IgD-negative memory B cell (primary cell): ENCODE measurements around the gene VEPH1. TPM values are rescaled to one million over a fixed set of nuclear protein-coding genes. Genes with fewer than 3 reads are reported as not detected.

Experiments used
- H3K27ac Mint-ChIP-seq, 3 donors: one replicate each; pipeline ENCODE4 v1.8.0; 2020 to 2022; ENCODE audit warnings: mild to moderate bottlenecking in 3 of 3, mixed read lengths in 3 of 3, moderate library complexity in 1 of 3
- H3K27me3 Mint-ChIP-seq: one replicate; pipeline ENCODE4 v1.8.0; 2021; ENCODE audit warnings: mixed read lengths
- H3K36me3 Mint-ChIP-seq: one replicate; pipeline ENCODE4 v1.8.0; 2020; ENCODE audit warnings: mild to moderate bottlenecking, mixed read lengths
- H3K4me1 Mint-ChIP-seq, 3 donors: one replicate each; pipeline ENCODE4 v1.8.0; 2020 to 2022; ENCODE audit warnings: mixed read lengths in 3 of 3, mild to moderate bottlenecking in 1 of 3
- H3K4me3 Mint-ChIP-seq, 4 donors: one replicate each; pipeline ENCODE4 v1.8.0; 2020 to 2022; ENCODE audit warnings: mild to moderate bottlenecking in 4 of 4, mixed read lengths in 4 of 4, moderate library complexity in 3 of 4
- H3K9me3 Mint-ChIP-seq, 3 donors: one replicate each; pipeline ENCODE4 v1.8.0; 2020 to 2021; ENCODE audit warnings: mixed read lengths in 3 of 3, mild to moderate bottlenecking in 1 of 3
- polyA plus RNA-seq: library from polyadenylated mRNA; unstranded; fragments of 300-500 nt; fragmentation: Illumina TruSeq; gene quantifications from one replicate; pipeline ENCODE4 v1.2.3, GENCODE V29; 2021

The VEPH1 gene
- polyA plus RNA-seq, 1 donor from 2014 or later, result not detected

GRCh38 chr3:157410945-157411344 lies 92.3 kb downstream of the VEPH1 start:
- Mint-ChIP-seq H3K27ac (no peak overlapping the region), H3K4me3 (no peak overlapping the region), H3K36me3 (no peaks in the 10 kb centered on the region), H3K9me3 (peaks cover 0 to 2% (median 0%) of the 10 kb centered on the region in 3 donors), H3K27me3 (peaks cover 4% of the 10 kb centered on the region), H3K4me1 (no peaks in the 10 kb centered on the region)

GRCh38 chr3:157409516-157409915 lies 93.7 kb downstream of the VEPH1 start:
- Mint-ChIP-seq H3K9me3 (peaks cover 0 to 2% (median 0%) of the 10 kb centered on the region in 3 donors), H3K36me3 (no peaks in the 10 kb centered on the region), H3K4me3 (no peak overlapping the region), H3K27ac (no peak overlapping the region), H3K27me3 (peaks cover 4% of the 10 kb centered on the region), H3K4me1 (no peaks in the 10 kb centered on the region)

DNA sequence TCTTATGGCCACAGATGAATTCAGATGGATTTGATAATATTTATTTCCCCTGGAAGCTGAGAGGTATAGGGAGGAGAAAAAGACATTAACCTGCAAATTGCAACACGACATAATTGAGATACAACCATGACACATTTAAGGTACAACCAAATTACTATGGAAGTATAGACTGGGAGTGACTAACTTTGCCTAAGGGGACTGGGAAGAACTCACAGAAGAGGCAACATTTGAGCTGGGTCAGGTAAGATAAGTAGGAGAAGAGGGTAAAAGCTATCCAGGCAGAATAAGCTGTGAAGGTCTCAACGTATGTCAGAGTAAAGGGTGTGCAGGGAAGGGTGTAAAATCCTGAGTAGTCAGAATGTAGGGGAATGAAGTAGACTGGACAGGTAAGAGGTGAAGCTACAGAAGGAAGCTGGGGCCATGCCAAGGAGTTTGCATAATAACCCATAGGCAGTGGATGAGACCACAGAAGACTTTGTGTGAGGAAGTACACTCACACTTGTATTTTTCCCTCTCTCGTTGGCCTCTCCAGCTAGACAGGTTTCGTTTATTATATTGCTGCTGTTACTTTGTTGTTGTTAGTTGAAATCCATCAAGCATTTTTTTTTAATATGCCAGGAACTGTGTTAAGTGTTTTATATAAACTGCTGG lies 94.6 kb downstream of the VEPH1 start:
- peaks cover 4% of the 10 kb centered on the region for H3K27me3 Mint-ChIP-seq
- H3K9me3 Mint-ChIP-seq, result peaks cover 0 to 2% (median 0%) of the 10 kb centered on the region in 3 donors
- H3K27ac Mint-ChIP-seq, result no peak overlapping the region
- H3K36me3 Mint-ChIP-seq, result no peaks in the 10 kb centered on the region
- H3K4me3 Mint-ChIP-seq, result no peak overlapping the region
- no peaks in the 10 kb centered on the region for H3K4me1 Mint-ChIP-seq

- Mint-ChIP-seq H3K27me3 (peaks cover 2% of the 10 kb centered on the region), H3K4me3 (no peak overlapping the region), H3K4me1 (no peaks in the 10 kb centered on the region), H3K9me3 (peaks cover 0 to 2% (median 0%) of the 10 kb centered on the region in 3 donors), H3K27ac (no peak overlapping the region), H3K36me3 (no peaks in the 10 kb centered on the region)
Measured at GRCh38 chr3:157407769-157408168, 95.4 kb downstream of the VEPH1 start.

DNA sequence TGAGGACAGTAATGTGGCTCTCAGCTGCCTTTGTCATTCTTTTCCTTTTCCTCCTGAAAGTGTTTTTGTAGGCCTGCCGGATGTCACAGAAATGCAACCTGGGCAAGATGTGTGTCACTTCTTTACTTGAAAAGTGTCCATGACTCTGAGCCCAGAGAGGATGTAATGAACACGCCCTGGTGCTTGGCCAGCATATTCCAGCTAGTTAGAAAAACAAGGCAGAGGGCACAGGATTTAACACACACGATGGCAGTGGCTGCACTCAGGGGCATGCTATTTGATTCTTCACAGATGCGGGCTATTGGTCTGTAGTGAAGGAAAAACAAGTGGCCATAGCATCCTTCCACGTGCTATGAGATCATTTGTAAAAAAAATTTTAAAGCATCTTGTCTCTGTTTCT lies 96.8 kb downstream of the VEPH1 start:
- Mint-ChIP-seq H3K27ac (peak overlapping the region in 1 of 3 donors; percentile 7), H3K27me3 (peaks cover 2% of the 10 kb centered on the region), H3K9me3 (peaks cover 0 to 2% (median 0%) of the 10 kb centered on the region in 3 donors), H3K4me3 (no peak overlapping the region), H3K36me3 (no peaks in the 10 kb centered on the region), H3K4me1 (no peaks in the 10 kb centered on the region)

DNA sequence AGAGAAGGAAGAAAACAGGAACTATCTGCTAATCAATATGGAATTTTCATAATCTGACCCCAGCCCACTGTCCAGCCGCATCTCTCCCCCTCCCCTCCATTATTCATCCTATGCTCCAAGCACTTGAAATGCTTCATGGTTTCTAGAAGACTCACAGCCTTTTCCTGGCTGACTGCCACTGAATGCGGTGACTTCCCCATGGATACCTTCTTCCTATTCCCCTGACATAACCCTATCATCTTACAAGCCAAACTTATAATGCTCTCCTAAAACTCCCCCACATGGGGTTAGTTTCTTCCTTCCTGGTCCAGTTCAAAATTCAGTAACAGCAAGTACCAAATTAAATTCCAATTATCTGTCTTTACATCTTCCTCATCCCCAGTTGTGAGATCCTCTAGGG lies 97.8 kb downstream of the VEPH1 start:
- peaks cover 0 to 2% (median 0%) of the 10 kb centered on the region in 3 donors for H3K9me3 Mint-ChIP-seq
- no peaks in the 10 kb centered on the region for H3K36me3 Mint-ChIP-seq
- no peaks in the 10 kb centered on the region for H3K4me1 Mint-ChIP-seq
- no peak overlapping the region for H3K4me3 Mint-ChIP-seq
- H3K27me3 Mint-ChIP-seq, result peaks cover 2% of the 10 kb centered on the region
- no peak overlapping the region for H3K27ac Mint-ChIP-seq

DNA sequence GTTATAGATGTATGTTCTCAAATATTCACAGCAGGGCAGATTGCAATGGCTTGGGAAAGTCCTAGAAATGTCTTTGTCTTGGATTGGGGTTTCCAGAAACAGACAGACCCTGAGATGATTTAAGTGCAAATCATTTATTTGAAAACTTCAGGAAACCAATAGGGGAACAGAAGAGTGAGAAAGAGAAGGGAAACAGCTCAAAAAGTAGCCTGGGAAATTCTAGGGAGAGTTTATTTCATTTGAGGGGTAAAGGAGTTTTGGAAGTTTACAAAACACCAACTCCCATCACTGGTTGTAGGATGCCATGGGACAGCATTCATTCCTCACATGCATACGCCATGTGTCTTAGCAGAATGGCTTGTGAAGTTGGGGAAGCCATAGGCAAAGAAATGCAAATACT lies 98.8 kb downstream of the VEPH1 start:
- Mint-ChIP-seq H3K9me3 (peaks cover 0 to 2% (median 0%) of the 10 kb centered on the region in 3 donors), H3K4me3 (no peak overlapping the region), H3K4me1 (no peaks in the 10 kb centered on the region), H3K27ac (no peak overlapping the region), H3K36me3 (no peaks in the 10 kb centered on the region), H3K27me3 (no peaks in the 10 kb centered on the region)

DNA sequence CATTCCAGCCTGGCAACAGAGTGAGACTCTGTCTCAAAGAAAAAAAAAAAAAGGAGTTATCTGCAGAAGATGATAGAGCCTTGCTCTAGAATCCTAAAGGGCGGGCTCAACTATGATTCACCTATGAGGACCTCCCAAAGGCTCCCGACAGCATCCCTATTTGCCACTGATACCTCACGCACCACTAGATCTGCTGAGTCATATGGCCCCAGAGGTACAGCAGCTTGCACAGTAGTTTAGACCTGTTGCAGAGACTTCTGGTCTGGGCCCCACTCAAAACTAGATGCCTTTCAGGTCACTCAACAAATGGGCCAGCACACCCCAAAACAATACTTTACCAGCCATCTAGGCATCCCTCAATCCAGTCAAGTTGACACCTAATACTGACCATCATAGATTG lies 104.6 kb downstream of the VEPH1 start:
- Mint-ChIP-seq H3K9me3 (peaks cover 2 to 4% (median 3%) of the 10 kb centered on the region in 3 donors), H3K36me3 (no peaks in the 10 kb centered on the region), H3K27me3 (peaks cover 4% of the 10 kb centered on the region), H3K4me3 (no peak overlapping the region), H3K4me1 (no peaks in the 10 kb centered on the region), H3K27ac (no peak overlapping the region)

- no peak overlapping the region for H3K4me3 Mint-ChIP-seq
- peaks cover 2 to 15% (median 3%) of the 10 kb centered on the region in 3 donors for H3K9me3 Mint-ChIP-seq
- H3K4me1 Mint-ChIP-seq, result no peaks in the 10 kb centered on the region
- no peaks in the 10 kb centered on the region for H3K36me3 Mint-ChIP-seq
- H3K27ac Mint-ChIP-seq, result no peak overlapping the region
- peaks cover 4% of the 10 kb centered on the region for H3K27me3 Mint-ChIP-seq
Measured at GRCh38 chr3:157394411-157394810, 108.8 kb downstream of the VEPH1 start.

DNA sequence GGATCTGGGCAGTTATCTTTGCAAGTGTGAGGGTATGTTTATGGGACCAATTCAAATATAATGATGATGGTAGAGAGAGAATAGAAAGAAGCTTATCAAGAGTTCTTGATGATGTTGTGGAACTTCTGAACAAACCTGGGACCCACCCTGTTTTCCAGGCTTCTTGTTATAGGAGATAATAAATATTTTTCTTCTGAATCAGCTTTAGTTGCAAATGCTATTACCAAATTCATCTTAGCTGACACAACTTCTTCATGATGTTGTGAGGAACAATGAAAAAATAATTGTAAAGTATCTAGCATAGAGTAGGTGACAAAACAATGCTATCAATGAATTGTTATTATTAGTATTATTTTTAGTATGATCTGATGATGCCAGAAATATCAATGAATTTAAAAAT lies 110.1 kb downstream of the VEPH1 start:
- H3K27ac Mint-ChIP-seq, result no peak overlapping the region
- peaks cover 2 to 15% (median 5%) of the 10 kb centered on the region in 3 donors for H3K9me3 Mint-ChIP-seq
- no peaks in the 10 kb centered on the region for H3K4me1 Mint-ChIP-seq
- no peak overlapping the region for H3K4me3 Mint-ChIP-seq
- peaks cover 4% of the 10 kb centered on the region for H3K27me3 Mint-ChIP-seq
- no peaks in the 10 kb centered on the region for H3K36me3 Mint-ChIP-seq

- H3K27ac Mint-ChIP-seq, result no peak overlapping the region
- H3K4me3 Mint-ChIP-seq, result no peak overlapping the region
- H3K9me3 Mint-ChIP-seq, result peaks cover 2 to 15% (median 5%) of the 10 kb centered on the region in 3 donors
- no peaks in the 10 kb centered on the region for H3K36me3 Mint-ChIP-seq
- H3K4me1 Mint-ChIP-seq, result no peaks in the 10 kb centered on the region
- no peaks in the 10 kb centered on the region for H3K27me3 Mint-ChIP-seq
Measured at GRCh38 chr3:157392104-157392503, 111.1 kb downstream of the VEPH1 start.

DNA sequence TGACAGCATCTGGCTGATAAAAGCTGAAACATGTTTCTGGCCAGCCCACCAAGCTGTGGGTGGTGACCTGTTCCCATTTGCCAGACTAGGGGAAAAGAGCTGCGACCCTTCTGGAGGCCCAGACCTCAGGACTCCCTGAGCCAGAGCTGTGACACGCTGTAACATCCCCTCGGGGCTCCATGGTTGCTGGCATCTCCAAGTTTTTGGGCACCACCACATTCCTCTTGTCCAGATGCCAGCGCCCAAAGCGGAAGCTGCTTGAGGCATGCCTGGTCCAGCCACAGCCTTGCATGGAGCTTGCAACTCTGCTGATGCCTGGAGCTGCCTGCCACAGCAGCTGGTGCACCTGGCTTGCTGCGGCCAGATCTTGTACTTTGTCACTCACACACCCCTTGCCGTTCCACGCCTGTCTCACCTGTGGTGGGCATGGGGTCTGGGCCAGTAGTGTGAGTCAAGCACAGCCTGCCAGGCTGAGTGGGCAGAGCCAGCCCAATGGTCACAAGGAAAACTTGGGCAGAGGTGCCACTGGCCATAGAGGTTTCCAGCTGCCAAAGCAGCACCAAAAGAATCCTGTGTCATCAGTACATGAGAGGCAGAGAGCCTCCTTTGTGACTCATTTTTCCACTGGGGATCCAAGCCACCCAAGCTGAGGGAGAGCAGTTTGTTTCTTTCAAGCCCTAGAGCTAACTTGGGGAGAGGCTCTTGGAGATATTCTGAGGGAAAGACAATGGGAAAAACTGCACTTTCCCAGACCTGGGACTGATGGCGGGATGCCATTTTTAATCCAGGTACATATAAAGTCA lies 112.3 kb downstream of the VEPH1 start:
- H3K36me3 Mint-ChIP-seq, result no peaks in the 10 kb centered on the region
- no peak overlapping the region for H3K4me3 Mint-ChIP-seq

DNA sequence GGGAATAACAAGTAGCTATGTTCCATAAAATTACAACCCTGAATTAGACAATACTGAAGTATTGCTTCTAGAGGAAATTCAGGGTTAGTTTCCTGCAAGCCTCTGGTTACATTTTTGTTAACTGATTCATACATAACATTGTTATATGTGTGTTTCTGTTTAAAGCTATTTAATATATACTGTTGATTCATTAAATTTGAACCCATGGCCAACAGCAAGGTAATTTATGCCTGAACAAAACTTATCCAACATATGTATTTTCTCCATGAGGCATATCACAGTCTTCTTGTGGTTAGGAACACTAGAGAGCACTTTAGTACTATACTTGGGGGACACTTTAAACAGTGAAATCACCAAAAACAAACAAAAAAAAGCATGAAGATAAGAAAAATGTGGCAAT lies 114.2 kb downstream of the VEPH1 start:
- no peaks in the 10 kb centered on the region for H3K4me1 Mint-ChIP-seq
- no peak overlapping the region for H3K4me3 Mint-ChIP-seq
- H3K36me3 Mint-ChIP-seq, result no peaks in the 10 kb centered on the region
- H3K27ac Mint-ChIP-seq, result no peak overlapping the region
- no peaks in the 10 kb centered on the region for H3K27me3 Mint-ChIP-seq
- H3K9me3 Mint-ChIP-seq, result peaks cover 0 to 11% (median 2%) of the 10 kb centered on the region in 3 donors

More for the DNA sequence above, 112.3 kb downstream of the VEPH1 start:
- Mint-ChIP-seq H3K9me3 (peaks cover 0 to 12% (median 2%) of the 10 kb centered on the region in 3 donors), H3K27ac (no peak overlapping the region), H3K4me1 (no peaks in the 10 kb centered on the region), H3K27me3 (no peaks in the 10 kb centered on the region)

- Mint-ChIP-seq H3K4me1 (no peaks in the 10 kb centered on the region), H3K4me3 (no peak overlapping the region), H3K9me3 (peaks cover 0 to 11% (median 2%) of the 10 kb centered on the region in 3 donors), H3K27me3 (no peaks in the 10 kb centered on the region), H3K36me3 (peaks cover 2% of the 10 kb centered on the region), H3K27ac (no peak overlapping the region)
Measured at GRCh38 chr3:157387708-157388435, 115.3 kb downstream of the VEPH1 start.

DNA sequence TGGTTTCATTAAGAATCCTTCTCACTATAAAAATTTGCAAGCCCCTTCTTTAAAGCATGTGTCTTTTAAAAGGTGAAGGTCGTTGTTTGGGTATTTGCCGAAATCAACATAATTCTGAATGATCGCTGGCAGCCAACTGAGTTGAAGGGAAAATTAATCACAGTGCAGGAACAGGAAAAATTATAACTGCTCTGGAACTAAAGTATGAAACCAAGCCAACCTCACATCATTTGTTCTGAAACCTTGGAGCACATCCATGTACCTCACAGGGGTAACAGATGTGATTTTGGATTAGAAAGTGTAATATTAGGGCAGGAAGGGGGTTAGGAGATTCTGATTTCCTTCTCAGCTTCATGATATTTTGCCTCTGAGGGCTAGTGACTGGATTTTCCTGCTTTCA lies 118.7 kb downstream of the VEPH1 start:
- peaks cover 0 to 2% (median 0%) of the 10 kb centered on the region in 3 donors for H3K9me3 Mint-ChIP-seq
- H3K4me1 Mint-ChIP-seq, result no peaks in the 10 kb centered on the region
- no peaks in the 10 kb centered on the region for H3K27me3 Mint-ChIP-seq
- no peak overlapping the region for H3K4me3 Mint-ChIP-seq
- H3K27ac Mint-ChIP-seq, result no peak overlapping the region
- peaks cover 2% of the 10 kb centered on the region for H3K36me3 Mint-ChIP-seq
